GM18870 (cell line): Measurements from ENCODE around the gene DIP2C.
"Not testable (repeated sequence)": the region's sequence is repeated elsewhere in the genome, so short reads cannot be mapped to it uniquely, and the experiment has no call there.

Experiments
- ATAC-seq: cut with Tn5 transposase; IDR thresholded peaks from one replicate; pipeline ENCODE4 v1.9.1; 2021; ENCODE audit warnings: moderate library complexity; ENCODE audit not compliant: unreplicated experiment

Gene DIP2C

GRCh38 chr10:615583-616152 is 73.8 kb downstream of the DIP2C start:
- ATAC-seq = no peak

GRCh38 chr10:614790-615582 is 74.5 kb downstream of the DIP2C start:
- ATAC-seq = no peak

GRCh38 chr10:614139-614711 is 75.2 kb downstream of the DIP2C start:
- no peak for ATAC-seq

GRCh38 chr10:613271-614138 is 76.0 kb downstream of the DIP2C start:
- no peak for ATAC-seq

- ATAC-seq = no peak
Measured at GRCh38 chr10:612696-613095, 76.8 kb downstream of the DIP2C start.

GRCh38 chr10:610642-611305 is 78.7 kb downstream of the DIP2C start:
- not testable (repeated sequence) for ATAC-seq

GRCh38 chr10:609868-610545 is 79.5 kb downstream of the DIP2C start:
- no peak for ATAC-seq

GRCh38 chr10:609262-609658 is 80.2 kb downstream of the DIP2C start:
- ATAC-seq = no peak

GRCh38 chr10:608331-609261 is 80.9 kb downstream of the DIP2C start:
- ATAC-seq = no peak

- ATAC-seq = no peak
Measured at GRCh38 chr10:607545-608185, 81.8 kb downstream of the DIP2C start.

- no peak for ATAC-seq
Measured at GRCh38 chr10:606762-607544, 82.5 kb downstream of the DIP2C start.

GRCh38 chr10:605632-606325 is 83.7 kb downstream of the DIP2C start:
- ATAC-seq = no peak

- ATAC-seq = no peak
Measured at GRCh38 chr10:604716-605631, 84.5 kb downstream of the DIP2C start.

- no peak for ATAC-seq
Measured at GRCh38 chr10:603745-604144, 85.7 kb downstream of the DIP2C start.

GRCh38 chr10:602391-603005 is 87.0 kb downstream of the DIP2C start:
- no peak for ATAC-seq

GRCh38 chr10:601660-601963 is 87.9 kb downstream of the DIP2C start:
- ATAC-seq = no peak
